Measurements from ENCODE around the gene RPS4Y2.

DNA sequence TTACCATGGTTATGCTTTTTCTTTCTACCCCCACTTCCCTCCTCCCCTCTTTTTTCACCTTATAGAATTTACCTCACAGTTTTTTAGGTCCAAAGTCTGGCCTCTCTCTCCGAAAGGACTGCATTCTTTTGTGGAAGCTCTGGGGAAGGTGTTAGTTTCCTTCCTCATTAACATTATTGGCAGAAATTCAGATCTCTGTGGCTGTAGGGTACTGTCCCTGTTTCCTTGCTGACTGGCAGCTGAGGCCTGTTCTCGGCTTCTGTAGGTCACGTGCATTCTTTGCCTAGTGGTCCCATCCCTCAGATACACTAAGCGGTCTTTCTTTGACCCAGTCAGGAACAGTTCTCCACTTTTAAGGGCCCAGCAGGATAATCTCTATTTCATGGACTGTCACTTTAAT, 25.5 kb downstream of the RPS4Y2 start:
- TF ChIP-seq, protein P1, sequence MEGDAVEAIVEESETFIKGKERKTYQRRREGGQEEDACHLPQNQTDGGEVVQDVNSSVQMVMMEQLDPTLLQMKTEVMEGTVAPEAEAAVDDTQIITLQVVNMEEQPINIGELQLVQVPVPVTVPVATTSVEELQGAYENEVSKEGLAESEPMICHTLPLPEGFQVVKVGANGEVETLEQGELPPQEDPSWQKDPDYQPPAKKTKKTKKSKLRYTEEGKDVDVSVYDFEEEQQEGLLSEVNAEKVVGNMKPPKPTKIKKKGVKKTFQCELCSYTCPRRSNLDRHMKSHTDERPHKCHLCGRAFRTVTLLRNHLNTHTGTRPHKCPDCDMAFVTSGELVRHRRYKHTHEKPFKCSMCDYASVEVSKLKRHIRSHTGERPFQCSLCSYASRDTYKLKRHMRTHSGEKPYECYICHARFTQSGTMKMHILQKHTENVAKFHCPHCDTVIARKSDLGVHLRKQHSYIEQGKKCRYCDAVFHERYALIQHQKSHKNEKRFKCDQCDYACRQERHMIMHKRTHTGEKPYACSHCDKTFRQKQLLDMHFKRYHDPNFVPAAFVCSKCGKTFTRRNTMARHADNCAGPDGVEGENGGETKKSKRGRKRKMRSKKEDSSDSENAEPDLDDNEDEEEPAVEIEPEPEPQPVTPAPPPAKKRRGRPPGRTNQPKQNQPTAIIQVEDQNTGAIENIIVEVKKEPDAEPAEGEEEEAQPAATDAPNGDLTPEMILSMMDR (conservative IDR thresholded peaks at IDR 0.05) = no peak
- TF ChIP-seq ZFX (IDR thresholded peaks at IDR 0.05) = no peak

All from C4-2B (cell line).